H1 (cell line): ENCODE measurements around the gene FRZB.

Experiments
- CTCF ChIP-seq, 3 experiments: IDR thresholded peaks; 1 replicate in 2 of 3; 2 replicates in 1 of 3; pipeline versions ENCODE4 v1.5.1 to v1.6.1; 2011; ENCODE audit warnings: low read length in 3 of 3, mild to moderate bottlenecking in 3 of 3, inconsistent platforms in 2 of 3, low read depth in 1 of 3, moderate library complexity in 1 of 3; ENCODE audit not compliant: insufficient read depth in 1 of 3; ENCODE audit errors: control extremely low read depth in 1 of 3
- GTF2F1 ChIP-seq: IDR thresholded peaks from 2 replicates; pipeline ENCODE4 v1.6.1; 2012; ENCODE audit warnings: low read depth, low read length, improper control_type of control experiment, borderline replicate concordance
- POLR2A ChIP-seq, 2 experiments: IDR thresholded peaks; 1 replicate in 1 of 2; 2 replicates in 1 of 2; pipeline ENCODE4 v1.6.1; 2011; ENCODE audit warnings: low read depth in 2 of 2, low read length in 2 of 2, mild to moderate bottlenecking in 2 of 2; ENCODE audit errors: control extremely low read depth in 1 of 2
- SP2 ChIP-seq: IDR thresholded peaks from 2 replicates; pipeline ENCODE4 v1.6.1; 2012; ENCODE audit warnings: mild to moderate bottlenecking, low read length, inconsistent platforms

GRCh38 chr2:182863642-182864041 is 2.8 kb downstream of the FRZB start:
- TF ChIP-seq GTF2F1 (no peak), CTCF (IDR thresholded peaks at IDR 0.05; ENCODE audit: control extremely low read depth in 1 of 3, insufficient read depth in 1 of 3, low read depth in 1 of 3, low read length in 3 of 3) (no peak), SP2 (no peak), POLR2A (IDR thresholded peaks at IDR 0.05; ENCODE audit: control extremely low read depth in 1 of 2, low read depth in 2 of 2, low read length in 2 of 2) (no peak)
